GM19324 (cell line): Measurements from ENCODE around the gene GAP43.

ENCODE experiments used
- ATAC-seq: cut with Tn5 transposase; IDR thresholded peaks from one replicate; pipeline ENCODE4 v1.9.1; 2021; ENCODE audit warnings: mild to moderate bottlenecking, moderate library complexity; ENCODE audit not compliant: unreplicated experiment, low FRiP score

Gene GAP43

GRCh38 chr3:115692887-115693524, 69.7 kb downstream of the GAP43 start:
- peak; percentile 78 for ATAC-seq

GRCh38 chr3:115693868-115694267, 70.6 kb downstream of the GAP43 start:
- no peak for ATAC-seq

GRCh38 chr3:115695090-115695489, 71.8 kb downstream of the GAP43 start:
- no peak for ATAC-seq

GRCh38 chr3:115697263-115698053, 74.1 kb downstream of the GAP43 start:
- no peak for ATAC-seq

GRCh38 chr3:115698851-115699591, 75.7 kb downstream of the GAP43 start:
- ATAC-seq: no peak

- ATAC-seq: no peak
These were observed 76.4 kb downstream of the GAP43 start for GRCh38 chr3:115699706-115700105.

GRCh38 chr3:115702598-115702997, 79.3 kb downstream of the GAP43 start:
- no peak for ATAC-seq

- no peak for ATAC-seq
These were observed 81.5 kb downstream of the GAP43 start for GRCh38 chr3:115704661-115705338.

GRCh38 chr3:115706311-115706829, 83.1 kb downstream of the GAP43 start:
- no peak for ATAC-seq

- ATAC-seq: no peak
These were observed 85.2 kb downstream of the GAP43 start for GRCh38 chr3:115708540-115708939.

GRCh38 chr3:115709093-115709492, 85.8 kb downstream of the GAP43 start:
- ATAC-seq: no peak

GRCh38 chr3:115709931-115710330, 86.6 kb downstream of the GAP43 start:
- ATAC-seq: no peak

GRCh38 chr3:115710799-115711198, 87.5 kb downstream of the GAP43 start:
- ATAC-seq: no peak

- no peak for ATAC-seq
These were observed 89.6 kb downstream of the GAP43 start for GRCh38 chr3:115712871-115713270.

- ATAC-seq: no peak
These were observed 90.0 kb downstream of the GAP43 start for GRCh38 chr3:115713284-115713683.

GRCh38 chr3:115715241-115715745, 92.0 kb downstream of the GAP43 start:
- ATAC-seq: no peak

GRCh38 chr3:115720983-115721382, 97.7 kb downstream of the GAP43 start:
- ATAC-seq: no peak

GRCh38 chr3:115725800-115726199, 102.5 kb downstream of the GAP43 start:
- ATAC-seq: no peak

- ATAC-seq: no peak
These were observed 103.8 kb downstream of the GAP43 start for GRCh38 chr3:115727135-115727534.

- ATAC-seq: no peak
These were observed 104.7 kb downstream of the GAP43 start for GRCh38 chr3:115728013-115728412.
